Measurements from ENCODE around the gene MICAL3. TPM values are rescaled to one million over a fixed set of nuclear protein-coding genes. Genes with fewer than 3 reads are reported as not detected.

The MICAL3 gene
- total RNA-seq, 1 experiment from 2014 or later: 47.1 TPM

GRCh38 chr22:17896586-17896985 lies 127.8 kb downstream of the MICAL3 start:
- intact Hi-C loops (cut with micrococcal nuclease; ENCODE audit: unreplicated experiment): no loop called here
- POLR2A ChIA-PET: no interaction called here

DNA sequence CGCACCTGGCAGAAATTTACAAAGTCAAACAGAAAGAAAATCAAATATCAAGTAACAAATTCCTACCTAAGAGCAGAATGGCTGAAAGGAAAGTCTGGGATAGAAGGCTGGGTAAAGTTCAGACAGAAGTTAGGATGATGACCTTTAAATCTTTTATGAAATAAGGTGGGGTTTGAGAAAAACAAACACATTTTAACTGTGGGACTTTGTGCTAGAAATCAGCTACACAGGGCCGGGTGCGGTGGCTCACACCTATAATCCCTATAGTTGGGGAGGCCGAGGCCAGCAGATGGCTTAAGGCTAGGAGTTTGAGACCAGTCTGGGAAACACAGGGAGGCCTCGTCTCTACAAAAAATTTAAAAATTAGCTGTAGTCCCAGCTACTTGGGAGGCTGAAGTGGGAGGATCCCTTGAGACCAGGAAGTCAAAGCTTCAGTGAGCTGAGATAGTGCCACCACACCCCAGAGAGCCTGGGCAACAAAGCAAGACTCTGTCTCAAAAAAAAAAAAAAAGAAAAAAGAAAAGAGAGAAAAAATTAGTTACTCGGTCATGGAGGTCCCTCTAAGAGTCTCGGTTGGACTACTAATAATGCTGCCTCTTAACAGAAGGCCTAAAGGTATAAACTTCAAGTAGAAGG lies 130.3 kb downstream of the MICAL3 start:
- POLR2A ChIA-PET: no interaction called here
- in situ Hi-C loops (cut with HindIII; ENCODE audit: low pct_unique_long_range_greater_than_20kb, low sequenced_read_pairs) (no loop called here), intact Hi-C loops (cut with micrococcal nuclease; ENCODE audit: unreplicated experiment) (no loop called here)
- Histone ChIP-seq H3K36me3 (ENCODE audit: control insufficient read depth, insufficient read depth, low read length) (peaks cover 4% of the 10 kb centered on the region), H3K4me1 (ENCODE audit: control insufficient read depth, insufficient read depth, low read length) (no peaks in the 10 kb centered on the region), H3K9me3 (ENCODE audit: control insufficient read depth, insufficient read depth, low read depth, low read length) (no peaks in the 10 kb centered on the region), H3K4me3 (ENCODE audit: low read depth in 2 of 2, low read length in 2 of 2) (no peak overlapping the region), H3K27ac (ENCODE audit: low read length) (no peak overlapping the region), H3K27me3 (ENCODE audit: control insufficient read depth, insufficient read depth, low read length) (no peaks in the 10 kb centered on the region)
- CTCF ChIA-PET: no interaction called here
- no peak for DNase-seq (ENCODE audit: low read depth, low spot score)
- BruUV-seq (replicated peaks): no TSS peak
- no peak for TF ChIP-seq SIN3A (IDR thresholded peaks at IDR 0.05; ENCODE audit: borderline replicate concordance, insufficient read depth, low read depth, low read length)
- TF ChIP-seq, protein P1, sequence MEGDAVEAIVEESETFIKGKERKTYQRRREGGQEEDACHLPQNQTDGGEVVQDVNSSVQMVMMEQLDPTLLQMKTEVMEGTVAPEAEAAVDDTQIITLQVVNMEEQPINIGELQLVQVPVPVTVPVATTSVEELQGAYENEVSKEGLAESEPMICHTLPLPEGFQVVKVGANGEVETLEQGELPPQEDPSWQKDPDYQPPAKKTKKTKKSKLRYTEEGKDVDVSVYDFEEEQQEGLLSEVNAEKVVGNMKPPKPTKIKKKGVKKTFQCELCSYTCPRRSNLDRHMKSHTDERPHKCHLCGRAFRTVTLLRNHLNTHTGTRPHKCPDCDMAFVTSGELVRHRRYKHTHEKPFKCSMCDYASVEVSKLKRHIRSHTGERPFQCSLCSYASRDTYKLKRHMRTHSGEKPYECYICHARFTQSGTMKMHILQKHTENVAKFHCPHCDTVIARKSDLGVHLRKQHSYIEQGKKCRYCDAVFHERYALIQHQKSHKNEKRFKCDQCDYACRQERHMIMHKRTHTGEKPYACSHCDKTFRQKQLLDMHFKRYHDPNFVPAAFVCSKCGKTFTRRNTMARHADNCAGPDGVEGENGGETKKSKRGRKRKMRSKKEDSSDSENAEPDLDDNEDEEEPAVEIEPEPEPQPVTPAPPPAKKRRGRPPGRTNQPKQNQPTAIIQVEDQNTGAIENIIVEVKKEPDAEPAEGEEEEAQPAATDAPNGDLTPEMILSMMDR (IDR thresholded peaks at IDR 0.05): no peak
- no peak for TF ChIP-seq POLR2AphosphoS5 (IDR thresholded peaks at IDR 0.05; ENCODE audit: low read depth, low read length)
- TF ChIP-seq REST (IDR thresholded peaks at IDR 0.05; ENCODE audit: insufficient read depth in 1 of 2, low read depth in 2 of 2, low read length in 1 of 2): no peak
- no peak for TF ChIP-seq TCF7L2 (IDR thresholded peaks at IDR 0.05; ENCODE audit: low read depth, low read length)
- no peak for ATAC-seq

More at GRCh38 chr22:17896586-17896985, 127.8 kb downstream of the MICAL3 start:
- TF ChIP-seq, protein P1 (IDR thresholded peaks at IDR 0.05): peak; percentile 42; the same call in 1 of the 2 replicates
- no peak for TF ChIP-seq SIN3A (IDR thresholded peaks at IDR 0.05; ENCODE audit: borderline replicate concordance, insufficient read depth, low read depth, low read length)
- CTCF ChIA-PET: no interaction called here
- ATAC-seq: peak; percentile 53; the same call in 1 of the 2 replicates
- Histone ChIP-seq H3K9me3 (ENCODE audit: control insufficient read depth, insufficient read depth, low read depth, low read length) (no peaks in the 10 kb centered on the region), H3K27me3 (ENCODE audit: control insufficient read depth, insufficient read depth, low read length) (no peaks in the 10 kb centered on the region), H3K36me3 (ENCODE audit: control insufficient read depth, insufficient read depth, low read length) (peaks cover 4% of the 10 kb centered on the region), H3K4me3 (ENCODE audit: low read depth in 2 of 2, low read length in 2 of 2) (no peak overlapping the region), H3K4me1 (ENCODE audit: control insufficient read depth, insufficient read depth, low read length) (no peaks in the 10 kb centered on the region), H3K27ac (ENCODE audit: low read length) (no peak overlapping the region)
- in situ Hi-C loops (cut with HindIII; ENCODE audit: low pct_unique_long_range_greater_than_20kb, low sequenced_read_pairs): no loop called here
- DNase-seq (ENCODE audit: low read depth, low spot score): no peak
- no TSS peak for BruUV-seq (replicated peaks)

Data from Panc1 (cell line).